HepG2 (cell line): ENCODE measurements around the gene DCTN2. TPM values are rescaled to one million over a fixed set of nuclear protein-coding genes. Genes with fewer than 3 reads are reported as not detected.
A peak's percentile ranks its signal among the peaks of the same experiment; 100 is the strongest.

ENCODE experiments used
- ASH2L ChIP-seq: fragments of 300-600, 200-600 bp; sonication (generic); IDR thresholded peaks from 2 replicates; pipeline ENCODE4 v1.7.0; 2017; ENCODE audit warnings: low read depth, mild to moderate bottlenecking, moderate library complexity, mixed read lengths, low read length; ENCODE audit not compliant: insufficient read length
- CHCHD3 ChIP-seq: sonication (generic); formaldehyde crosslinking; IDR thresholded peaks from 2 replicates; pipeline ENCODE4 v1.8.0; 2022; ENCODE audit warnings: mild to moderate bottlenecking, missing genetic modification reagents, moderate library complexity
- ESRRA ChIP-seq: sonication (generic); formaldehyde crosslinking; IDR thresholded peaks from 2 replicates; pipeline ENCODE4 v1.5.1; 2020; ENCODE audit warnings: mild to moderate bottlenecking, low read depth, missing genetic modification reagents
- FOXA3 ChIP-seq: IDR thresholded peaks from 2 replicates; pipeline ENCODE4 v1.6.1; 2016; ENCODE audit warnings: missing genetic modification reagents, missing compliant biosample characterization
- FOXO1 ChIP-seq: sonication (generic); formaldehyde crosslinking; IDR thresholded peaks from 2 replicates; pipeline ENCODE4 v1.4.0; 2020; ENCODE audit warnings: missing genetic modification reagents
- HIVEP1 ChIP-seq: sonication (generic); formaldehyde crosslinking; IDR thresholded peaks from 2 replicates; pipeline ENCODE4 v1.4.0; 2020; ENCODE audit warnings: mild to moderate bottlenecking, missing genetic modification reagents
- NFKB2 ChIP-seq: sonication (generic); formaldehyde crosslinking; IDR thresholded peaks from 2 replicates; pipeline ENCODE4 v1.4.0; 2020; ENCODE audit warnings: missing genetic modification reagents, borderline replicate concordance
- POLR2A ChIP-seq, 2 experiments: IDR thresholded peaks; 2 replicates each; pipeline ENCODE4 v1.6.1; 2011; ENCODE audit warnings: low read depth in 2 of 2, low read length in 2 of 2, mild to moderate bottlenecking in 1 of 2, moderate library complexity in 1 of 2; ENCODE audit not compliant: insufficient read depth in 1 of 2
- SOX6 ChIP-seq, 2 experiments: fragments of 450-650 bp in 1 of 2; sonication (generic) in 1 of 2; formaldehyde crosslinking in 1 of 2; IDR thresholded peaks; 2 replicates each; pipeline versions ENCODE4 v1.4.0 to v1.6.1; 2017 to 2020; ENCODE audit warnings: antibody characterized with exemption in 1 of 2, mild to moderate bottlenecking in 1 of 2, missing genetic modification reagents in 1 of 2
- ZBTB7A ChIP-seq: sonication (generic); formaldehyde crosslinking; IDR thresholded peaks from 2 replicates; pipeline ENCODE4 v1.8.0; 2022; ENCODE audit warnings: mild to moderate bottlenecking, missing genetic modification reagents
- ZNF12 ChIP-seq: sonication (generic); formaldehyde crosslinking; IDR thresholded peaks from 2 replicates; pipeline ENCODE4 v1.5.0; 2020; ENCODE audit warnings: missing genetic modification reagents
- ZNF264 ChIP-seq: sonication (generic); formaldehyde crosslinking; IDR thresholded peaks from 2 replicates; pipeline ENCODE4 v1.4.0; 2020; ENCODE audit warnings: missing genetic modification reagents
- ZNF501 ChIP-seq: sonication (generic); formaldehyde crosslinking; IDR thresholded peaks from 2 replicates; pipeline ENCODE4 v1.5.1; 2020; ENCODE audit warnings: mild to moderate bottlenecking, moderate library complexity, missing genetic modification reagents
- polyA plus RNA-seq, 8 experiments: library from polyadenylated mRNA; depleted of rRNA in 3 of 8; stranded (reverse) in 7 of 8; unstranded in 1 of 8; fragments of >200 nt; fragmentation: Illumina TruSeq in 4 of 8; extraction: Trizol in 4 of 8; gene quantifications; 2 replicates each; pipeline versions ENCODE4 v1.2.1 to v1.2.3, GENCODE V29; 2011 to 2016; ENCODE audit warnings: low read depth in 4 of 8, missing spikeins in 1 of 8, mixed read lengths in 1 of 8; ENCODE audit not compliant: insufficient read depth in 1 of 8
- total RNA-seq, 5 experiments: library from RNA; depleted of rRNA; stranded (reverse); fragments of >200 nt; fragmentation: Illumina TruSeq; extraction: Trizol; gene quantifications; 2 replicates each; pipeline ENCODE4 v1.2.3, GENCODE V29; 2016; ENCODE audit warnings: low read depth in 1 of 5
- TF ChIP-seq, protein P1 (sequence below): fragments of 450-650 bp; IDR thresholded peaks from 2 replicates; pipeline ENCODE4 v1.6.1; 2016
- TF ChIP-seq, protein P2 (sequence below): sonication (generic); formaldehyde crosslinking; IDR thresholded peaks from 2 replicates; pipeline ENCODE4 v1.4.0; 2020; ENCODE audit warnings: missing genetic modification reagents
- TF ChIP-seq, protein P3 (sequence below): IDR thresholded peaks from 2 replicates; pipeline ENCODE4 v1.4.0; 2020; ENCODE audit warnings: mild to moderate bottlenecking, missing genetic modification reagents
- TF ChIP-seq, protein P4 (sequence below): sonication (generic); formaldehyde crosslinking; IDR thresholded peaks from 2 replicates; pipeline ENCODE4 v1.4.0; 2020; ENCODE audit warnings: missing genetic modification reagents, borderline replicate concordance

DCTN2 gene
- total and polyA plus RNA-seq, 2 of the 13 experiments (the other 11 are each of a cell fraction or from before 2014, with no cell fraction given), result 72.0 to 77.4 TPM

DNA sequence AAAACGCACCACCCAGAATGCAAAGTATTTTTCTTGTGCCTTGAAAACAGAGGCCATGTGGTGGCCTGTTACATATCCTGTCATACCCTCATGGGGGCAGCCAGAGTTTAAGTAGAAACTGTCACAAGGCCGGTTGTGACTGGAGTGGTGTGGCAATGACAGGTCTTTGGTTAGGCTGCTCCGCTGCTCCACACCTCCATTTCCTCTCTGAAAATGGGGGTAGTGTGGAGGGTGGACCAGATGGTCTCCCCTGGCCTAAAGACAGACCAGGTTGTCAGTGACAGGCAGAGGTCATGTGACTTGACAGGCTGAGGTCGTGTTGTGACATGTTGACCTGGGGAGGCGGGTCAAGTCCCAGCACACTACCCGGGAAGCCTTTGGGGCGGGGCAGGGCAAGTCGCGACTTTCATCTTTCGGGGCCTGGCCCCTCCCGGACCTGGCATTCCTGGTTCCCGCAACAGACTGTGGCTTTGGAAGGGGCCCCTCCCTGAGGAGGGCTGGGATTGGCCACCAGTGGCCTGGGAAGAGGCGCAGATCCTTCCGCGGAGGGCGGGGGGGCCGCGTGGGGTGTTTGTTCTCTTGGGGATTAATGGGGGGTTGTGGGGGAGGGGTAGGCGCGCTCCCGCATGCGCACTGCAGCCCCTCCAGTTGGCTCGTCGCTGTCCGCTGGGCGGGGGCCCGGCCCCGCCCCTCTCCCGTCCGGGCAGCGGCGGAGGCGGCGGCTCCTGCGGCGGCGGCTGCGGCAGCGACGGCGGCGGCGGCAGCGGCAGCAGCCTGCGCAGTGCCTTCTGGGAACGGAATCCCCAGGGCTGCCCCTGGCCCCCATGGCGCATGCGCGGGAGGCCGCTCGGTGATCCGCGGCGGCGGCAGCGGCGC, 24.7 kb downstream of the DCTN2 start, which contains the start of gene MBD6 (continued):
- TF ChIP-seq, protein P1, sequence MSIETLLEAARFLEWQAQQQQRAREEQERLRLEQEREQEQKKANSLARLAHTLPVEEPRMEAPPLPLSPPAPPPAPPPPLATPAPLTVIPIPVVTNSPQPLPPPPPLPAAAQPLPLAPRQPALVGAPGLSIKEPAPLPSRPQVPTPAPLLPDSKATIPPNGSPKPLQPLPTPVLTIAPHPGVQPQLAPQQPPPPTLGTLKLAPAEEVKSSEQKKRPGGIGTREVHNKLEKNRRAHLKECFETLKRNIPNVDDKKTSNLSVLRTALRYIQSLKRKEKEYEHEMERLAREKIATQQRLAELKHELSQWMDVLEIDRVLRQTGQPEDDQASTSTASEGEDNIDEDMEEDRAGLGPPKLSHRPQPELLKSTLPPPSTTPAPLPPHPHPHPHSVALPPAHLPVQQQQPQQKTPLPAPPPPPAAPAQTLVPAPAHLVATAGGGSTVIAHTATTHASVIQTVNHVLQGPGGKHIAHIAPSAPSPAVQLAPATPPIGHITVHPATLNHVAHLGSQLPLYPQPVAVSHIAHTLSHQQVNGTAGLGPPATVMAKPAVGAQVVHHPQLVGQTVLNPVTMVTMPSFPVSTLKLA, result peak; percentile 92
- TF ChIP-seq, protein P2, sequence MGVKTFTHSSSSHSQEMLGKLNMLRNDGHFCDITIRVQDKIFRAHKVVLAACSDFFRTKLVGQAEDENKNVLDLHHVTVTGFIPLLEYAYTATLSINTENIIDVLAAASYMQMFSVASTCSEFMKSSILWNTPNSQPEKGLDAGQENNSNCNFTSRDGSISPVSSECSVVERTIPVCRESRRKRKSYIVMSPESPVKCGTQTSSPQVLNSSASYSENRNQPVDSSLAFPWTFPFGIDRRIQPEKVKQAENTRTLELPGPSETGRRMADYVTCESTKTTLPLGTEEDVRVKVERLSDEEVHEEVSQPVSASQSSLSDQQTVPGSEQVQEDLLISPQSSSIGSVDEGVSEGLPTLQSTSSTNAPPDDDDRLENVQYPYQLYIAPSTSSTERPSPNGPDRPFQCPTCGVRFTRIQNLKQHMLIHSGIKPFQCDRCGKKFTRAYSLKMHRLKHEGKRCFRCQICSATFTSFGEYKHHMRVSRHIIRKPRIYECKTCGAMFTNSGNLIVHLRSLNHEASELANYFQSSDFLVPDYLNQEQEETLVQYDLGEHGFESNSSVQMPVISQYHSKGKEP (CRISPR knock-in tag), result no peak
- TF ChIP-seq NFKB2 (CRISPR knock-in tag) (peak; percentile 73; the same call in 1 of the 2 replicates), ZNF501 (0 out of 2 replicates have a peak, but pooled peaks have one; percentile 58), FOXA3 (CRISPR knock-in tag) (peak; percentile 77), CHCHD3 (peak; percentile 14; the same call in 1 of the 2 replicates), HIVEP1 (CRISPR knock-in tag) (peak; percentile 96), FOXO1 (CRISPR knock-in tag) (peak; percentile 67), ZBTB7A (CRISPR knock-in tag) (no peak; the same call in 1 of the 2 replicates), ZNF12 (CRISPR knock-in tag) (peak; percentile 54), ZNF264 (CRISPR knock-in tag) (peak; percentile 15; the same call in 1 of the 2 replicates), ESRRA (peak; percentile 67), POLR2A (IDR thresholded peaks at IDR 0.05; ENCODE audit: insufficient read depth in 1 of 2, low read depth in 2 of 2, low read length in 2 of 2) (peak; percentile 38 to 52; a peak in 2 of 4 replicates), ASH2L (peak; percentile 50), SOX6 (IDR thresholded peaks at IDR 0.05) (no peak), SOX6 (CRISPR knock-in tag; IDR thresholded peaks at IDR 0.05) (peak; percentile 85)
- TF ChIP-seq, protein P3, sequence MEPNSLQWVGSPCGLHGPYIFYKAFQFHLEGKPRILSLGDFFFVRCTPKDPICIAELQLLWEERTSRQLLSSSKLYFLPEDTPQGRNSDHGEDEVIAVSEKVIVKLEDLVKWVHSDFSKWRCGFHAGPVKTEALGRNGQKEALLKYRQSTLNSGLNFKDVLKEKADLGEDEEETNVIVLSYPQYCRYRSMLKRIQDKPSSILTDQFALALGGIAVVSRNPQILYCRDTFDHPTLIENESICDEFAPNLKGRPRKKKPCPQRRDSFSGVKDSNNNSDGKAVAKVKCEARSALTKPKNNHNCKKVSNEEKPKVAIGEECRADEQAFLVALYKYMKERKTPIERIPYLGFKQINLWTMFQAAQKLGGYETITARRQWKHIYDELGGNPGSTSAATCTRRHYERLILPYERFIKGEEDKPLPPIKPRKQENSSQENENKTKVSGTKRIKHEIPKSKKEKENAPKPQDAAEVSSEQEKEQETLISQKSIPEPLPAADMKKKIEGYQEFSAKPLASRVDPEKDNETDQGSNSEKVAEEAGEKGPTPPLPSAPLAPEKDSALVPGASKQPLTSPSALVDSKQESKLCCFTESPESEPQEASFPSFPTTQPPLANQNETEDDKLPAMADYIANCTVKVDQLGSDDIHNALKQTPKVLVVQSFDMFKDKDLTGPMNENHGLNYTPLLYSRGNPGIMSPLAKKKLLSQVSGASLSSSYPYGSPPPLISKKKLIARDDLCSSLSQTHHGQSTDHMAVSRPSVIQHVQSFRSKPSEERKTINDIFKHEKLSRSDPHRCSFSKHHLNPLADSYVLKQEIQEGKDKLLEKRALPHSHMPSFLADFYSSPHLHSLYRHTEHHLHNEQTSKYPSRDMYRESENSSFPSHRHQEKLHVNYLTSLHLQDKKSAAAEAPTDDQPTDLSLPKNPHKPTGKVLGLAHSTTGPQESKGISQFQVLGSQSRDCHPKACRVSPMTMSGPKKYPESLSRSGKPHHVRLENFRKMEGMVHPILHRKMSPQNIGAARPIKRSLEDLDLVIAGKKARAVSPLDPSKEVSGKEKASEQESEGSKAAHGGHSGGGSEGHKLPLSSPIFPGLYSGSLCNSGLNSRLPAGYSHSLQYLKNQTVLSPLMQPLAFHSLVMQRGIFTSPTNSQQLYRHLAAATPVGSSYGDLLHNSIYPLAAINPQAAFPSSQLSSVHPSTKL, result peak; percentile 60
- TF ChIP-seq, protein P4, sequence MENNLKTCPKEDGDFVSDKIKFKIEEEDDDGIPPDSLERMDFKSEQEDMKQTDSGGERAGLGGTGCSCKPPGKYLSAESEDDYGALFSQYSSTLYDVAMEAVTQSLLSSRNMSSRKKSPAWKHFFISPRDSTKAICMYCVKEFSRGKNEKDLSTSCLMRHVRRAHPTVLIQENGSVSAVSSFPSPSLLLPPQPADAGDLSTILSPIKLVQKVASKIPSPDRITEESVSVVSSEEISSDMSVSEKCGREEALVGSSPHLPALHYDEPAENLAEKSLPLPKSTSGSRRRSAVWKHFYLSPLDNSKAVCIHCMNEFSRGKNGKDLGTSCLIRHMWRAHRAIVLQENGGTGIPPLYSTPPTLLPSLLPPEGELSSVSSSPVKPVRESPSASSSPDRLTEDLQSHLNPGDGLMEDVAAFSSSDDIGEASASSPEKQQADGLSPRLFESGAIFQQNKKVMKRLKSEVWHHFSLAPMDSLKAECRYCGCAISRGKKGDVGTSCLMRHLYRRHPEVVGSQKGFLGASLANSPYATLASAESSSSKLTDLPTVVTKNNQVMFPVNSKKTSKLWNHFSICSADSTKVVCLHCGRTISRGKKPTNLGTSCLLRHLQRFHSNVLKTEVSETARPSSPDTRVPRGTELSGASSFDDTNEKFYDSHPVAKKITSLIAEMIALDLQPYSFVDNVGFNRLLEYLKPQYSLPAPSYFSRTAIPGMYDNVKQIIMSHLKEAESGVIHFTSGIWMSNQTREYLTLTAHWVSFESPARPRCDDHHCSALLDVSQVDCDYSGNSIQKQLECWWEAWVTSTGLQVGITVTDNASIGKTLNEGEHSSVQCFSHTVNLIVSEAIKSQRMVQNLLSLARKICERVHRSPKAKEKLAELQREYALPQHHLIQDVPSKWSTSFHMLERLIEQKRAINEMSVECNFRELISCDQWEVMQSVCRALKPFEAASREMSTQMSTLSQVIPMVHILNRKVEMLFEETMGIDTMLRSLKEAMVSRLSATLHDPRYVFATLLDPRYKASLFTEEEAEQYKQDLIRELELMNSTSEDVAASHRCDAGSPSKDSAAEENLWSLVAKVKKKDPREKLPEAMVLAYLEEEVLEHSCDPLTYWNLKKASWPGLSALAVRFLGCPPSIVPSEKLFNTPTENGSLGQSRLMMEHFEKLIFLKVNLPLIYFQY, result peak; percentile 82; the same call in 1 of the 2 replicates
